ENCODE data around the gene ZFYVE27.

DNA sequence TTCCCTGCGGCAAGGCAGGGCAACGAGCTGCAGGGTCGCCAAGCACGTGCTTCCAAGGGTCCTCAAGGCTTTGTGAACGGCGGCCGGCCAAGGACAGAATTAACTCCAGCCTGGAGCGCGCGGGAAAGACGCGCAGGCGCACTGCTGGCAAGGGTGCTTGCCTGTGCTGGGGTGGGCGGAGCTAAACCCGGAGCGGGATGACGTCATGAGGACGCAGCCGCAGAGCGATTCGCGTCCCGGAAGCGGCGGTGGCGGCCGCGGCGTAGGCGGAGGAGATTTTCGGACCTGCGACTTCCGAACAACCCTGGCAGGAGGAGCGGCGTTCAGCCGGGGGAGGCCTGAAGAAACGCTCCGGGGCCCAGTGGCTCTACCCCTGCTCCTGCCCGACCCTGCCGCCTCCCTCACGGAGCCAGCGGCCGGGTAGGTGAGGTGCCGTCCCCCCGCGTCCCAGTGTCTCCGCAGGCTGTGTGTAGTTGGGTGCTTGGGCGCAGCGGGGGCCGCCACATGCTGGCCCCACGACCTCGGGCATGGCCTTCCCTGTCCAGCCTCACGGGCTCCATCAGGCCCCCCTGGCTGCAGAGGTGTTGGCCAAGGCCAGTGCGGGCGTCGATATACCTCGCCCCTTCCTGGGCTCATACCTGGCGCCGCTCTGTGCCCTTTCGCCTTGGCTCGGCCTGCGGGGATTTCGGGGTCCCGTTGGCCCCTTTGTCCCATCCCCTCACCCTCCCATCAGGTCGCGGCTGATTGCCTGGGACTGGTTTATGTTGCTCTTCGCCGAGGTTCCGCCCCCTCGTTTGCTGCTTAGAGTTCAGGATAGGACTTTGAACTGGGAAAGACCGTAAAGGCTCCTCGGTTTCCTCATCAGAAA is at the start of gene ZFYVE27:
- TF ChIP-seq MXI1 (IDR thresholded peaks at IDR 0.05; ENCODE audit: borderline replicate concordance, low read depth, low read length): peak; percentile 22; the same call in 1 of the 2 replicates
- TF ChIP-seq, protein P1, sequence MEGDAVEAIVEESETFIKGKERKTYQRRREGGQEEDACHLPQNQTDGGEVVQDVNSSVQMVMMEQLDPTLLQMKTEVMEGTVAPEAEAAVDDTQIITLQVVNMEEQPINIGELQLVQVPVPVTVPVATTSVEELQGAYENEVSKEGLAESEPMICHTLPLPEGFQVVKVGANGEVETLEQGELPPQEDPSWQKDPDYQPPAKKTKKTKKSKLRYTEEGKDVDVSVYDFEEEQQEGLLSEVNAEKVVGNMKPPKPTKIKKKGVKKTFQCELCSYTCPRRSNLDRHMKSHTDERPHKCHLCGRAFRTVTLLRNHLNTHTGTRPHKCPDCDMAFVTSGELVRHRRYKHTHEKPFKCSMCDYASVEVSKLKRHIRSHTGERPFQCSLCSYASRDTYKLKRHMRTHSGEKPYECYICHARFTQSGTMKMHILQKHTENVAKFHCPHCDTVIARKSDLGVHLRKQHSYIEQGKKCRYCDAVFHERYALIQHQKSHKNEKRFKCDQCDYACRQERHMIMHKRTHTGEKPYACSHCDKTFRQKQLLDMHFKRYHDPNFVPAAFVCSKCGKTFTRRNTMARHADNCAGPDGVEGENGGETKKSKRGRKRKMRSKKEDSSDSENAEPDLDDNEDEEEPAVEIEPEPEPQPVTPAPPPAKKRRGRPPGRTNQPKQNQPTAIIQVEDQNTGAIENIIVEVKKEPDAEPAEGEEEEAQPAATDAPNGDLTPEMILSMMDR (conservative IDR thresholded peaks at IDR 0.05; ENCODE audit: low read depth, low read length): no peak
- peak; percentile 91 for TF ChIP-seq POLR2A (IDR thresholded peaks at IDR 0.05; ENCODE audit: low read depth, low read length)
- TF ChIP-seq MAFK (IDR thresholded peaks at IDR 0.05; ENCODE audit: low read depth, low read length): no peak
- TF ChIP-seq CEBPB (IDR thresholded peaks at IDR 0.05; ENCODE audit: low read depth, low read length): no peak
- TF ChIP-seq RAD21 (IDR thresholded peaks at IDR 0.05; ENCODE audit: low read length): no peak
- no peak for TF ChIP-seq SMC3 (IDR thresholded peaks at IDR 0.05; ENCODE audit: low read depth, low read length)
- TF ChIP-seq BHLHE40 (IDR thresholded peaks at IDR 0.05; ENCODE audit: low read depth, low read length): peak; percentile 52

Measured in IMR-90 (cell line).